Neuronal stem cell (in vitro differentiated cells): ENCODE results near the gene OAS2.

Experiments
- DNase-seq: peaks from one replicate; pipeline ENCODE4 v3.0.0-alpha.2; 2013; ENCODE audit warnings: low spot score
- H2AFZ ChIP-seq: one replicate; pipeline ENCODE4 v1.6.1; 2013; ENCODE audit warnings: mild to moderate bottlenecking, low read length, inconsistent platforms
- H2AK5ac ChIP-seq: 2 replicates; pipeline ENCODE4 v1.6.1; 2013; ENCODE audit warnings: low read depth, mild to moderate bottlenecking, inconsistent platforms, low read length, moderate library complexity, mixed read lengths
- H2BK120ac ChIP-seq: 2 replicates; pipeline ENCODE4 v1.6.1; 2013; ENCODE audit warnings: low read depth, mild to moderate bottlenecking, inconsistent platforms, low read length, moderate library complexity, mixed read lengths
- H2BK12ac ChIP-seq: one replicate; pipeline ENCODE4 v1.6.1; 2013; ENCODE audit warnings: low read length, inconsistent platforms
- H2BK15ac ChIP-seq: 2 replicates; pipeline ENCODE4 v1.6.1; 2013; ENCODE audit warnings: mild to moderate bottlenecking, low read length, inconsistent platforms, mixed read lengths
- H2BK5ac ChIP-seq: one replicate; pipeline ENCODE4 v1.6.1; 2013; ENCODE audit warnings: inconsistent platforms, mild to moderate bottlenecking, low read length, moderate library complexity
- H3K14ac ChIP-seq: one replicate; pipeline ENCODE4 v1.6.1; 2013; ENCODE audit warnings: low read length, inconsistent platforms
- H3K18ac ChIP-seq: 2 replicates; pipeline ENCODE4 v1.6.1; 2013; ENCODE audit warnings: low read length, inconsistent platforms
- H3K23ac ChIP-seq: 2 replicates; pipeline ENCODE4 v1.6.1; 2013; ENCODE audit warnings: low read depth, mild to moderate bottlenecking, mixed read lengths, low read length, inconsistent platforms; ENCODE audit not compliant: poor library complexity
- H3K27ac ChIP-seq: replicated peaks from 3 replicates; pipeline ENCODE4 v1.5.1; 2013; ENCODE audit warnings: low read length, inconsistent platforms
- H3K27me3 ChIP-seq, 3 experiments: 2 replicates each; pipeline ENCODE4 v1.6.1; 2013; ENCODE audit warnings: low read length in 3 of 3, mild to moderate bottlenecking in 2 of 3, inconsistent platforms in 1 of 3, low read depth in 1 of 3, mixed read lengths in 1 of 3, moderate library complexity in 1 of 3; ENCODE audit not compliant: control insufficient read depth in 3 of 3, insufficient read depth in 3 of 3
- H3K36me3 ChIP-seq, 2 donors: replicated peaks in 1 of 2; 2 replicates each; pipeline ENCODE4 v1.6.1; 2013; ENCODE audit warnings: low read length in 2 of 2; ENCODE audit not compliant: control insufficient read depth in 2 of 2, insufficient read depth in 2 of 2
- H3K4ac ChIP-seq: 2 replicates; pipeline ENCODE4 v1.6.1; 2013; ENCODE audit warnings: inconsistent platforms, mild to moderate bottlenecking, low read length, moderate library complexity
- H3K4me1 ChIP-seq, 2 donors: 1 replicate in 1 of 2; 2 replicates in 1 of 2; pipeline ENCODE4 v1.6.1; 2013; ENCODE audit warnings: low read length in 2 of 2, low read depth in 1 of 2; ENCODE audit not compliant: control insufficient read depth in 2 of 2, insufficient read depth in 1 of 2
- H3K4me2 ChIP-seq: one replicate; pipeline ENCODE4 v1.6.1; 2013; ENCODE audit warnings: mild to moderate bottlenecking, low read length, inconsistent platforms; ENCODE audit not compliant: insufficient read depth, poor library complexity, severe bottlenecking
- H3K4me3 ChIP-seq, 2 donors: 2 replicates each; pipeline ENCODE4 v1.5.1; 2013; ENCODE audit warnings: low read length in 2 of 2, mild to moderate bottlenecking in 2 of 2, inconsistent platforms in 1 of 2, moderate library complexity in 1 of 2
- H3K79me1 ChIP-seq: one replicate; pipeline ENCODE4 v1.6.1; 2013; ENCODE audit warnings: low read depth, mild to moderate bottlenecking, inconsistent platforms, low read length, moderate library complexity
- H3K9ac ChIP-seq: one replicate; pipeline ENCODE4 v1.6.1; 2013; ENCODE audit warnings: mild to moderate bottlenecking, low read depth, low read length, inconsistent platforms; ENCODE audit not compliant: poor library complexity
- H3K9me3 ChIP-seq, 2 donors: replicated peaks in 1 of 2; 2 replicates each; pipeline versions ENCODE3 to v1.6.1; 2013; ENCODE audit warnings: low read length in 2 of 2, mild to moderate bottlenecking in 2 of 2, inconsistent platforms in 1 of 2, low read depth in 1 of 2, mixed read lengths in 1 of 2, moderate library complexity in 1 of 2; ENCODE audit not compliant: control insufficient read depth in 2 of 2, insufficient read depth in 1 of 2
- H4K8ac ChIP-seq: one replicate; pipeline ENCODE4 v1.6.1; 2013; ENCODE audit warnings: low read depth, mild to moderate bottlenecking, inconsistent platforms, low read length, moderate library complexity
- H4K91ac ChIP-seq: one replicate; pipeline ENCODE4 v1.6.1; 2013; ENCODE audit warnings: low read length, low read depth, mild to moderate bottlenecking, inconsistent platforms; ENCODE audit not compliant: poor library complexity
- WGBS, 2 donors: extraction: QIAGEN DNeasy Blood & Tissue Kit; methylation state at CpG; one replicate each; pipeline ENCODE4 v1.1.7; 2013; ENCODE audit warnings: missing lambda C conversion rate in 2 of 2, mixed read lengths in 1 of 2; ENCODE audit not compliant: insufficient read length in 2 of 2, insufficient replicate concordance in 1 of 2; ENCODE audit errors: extremely low coverage in 2 of 2; 5-methylcytosine and 5-hydroxymethylcytosine counted together

Gene OAS2

DNA sequence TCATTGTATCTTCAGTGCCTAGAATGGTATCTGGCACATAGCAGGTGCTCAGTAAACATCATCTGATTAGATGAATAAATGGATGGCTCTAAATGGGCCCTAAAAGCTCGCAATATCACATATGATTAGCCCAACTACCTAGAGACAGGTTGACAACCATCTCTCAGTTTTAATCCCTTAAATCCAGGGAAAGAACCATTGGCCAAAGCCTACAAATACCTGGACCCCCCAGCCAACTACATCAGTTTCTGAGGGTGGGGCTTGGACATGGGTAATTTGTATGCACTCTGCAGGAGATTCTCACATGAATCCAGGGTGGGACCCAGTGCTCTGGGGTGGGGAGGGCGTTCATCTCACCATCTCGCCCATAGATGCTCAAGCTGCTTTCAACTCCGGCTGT is 73.4 kb downstream of the OAS2 start:
- no peak overlapping the region for H4K91ac ChIP-seq
- H2AFZ ChIP-seq = no peak overlapping the region
- no peaks in the 10 kb centered on the region for H3K79me1 ChIP-seq
- no peak overlapping the region for H2BK15ac ChIP-seq
- H2AK5ac ChIP-seq = no peak overlapping the region
- no peak overlapping the region for H2BK12ac ChIP-seq
- no peak overlapping the region for H3K14ac ChIP-seq
- no peak overlapping the region for H2BK5ac ChIP-seq
- H3K4me3 ChIP-seq = no peak overlapping the region
- no peak overlapping the region for H4K8ac ChIP-seq
- H2BK120ac ChIP-seq = no peak overlapping the region
- peaks cover 0 to 35% (median 17%) of the 10 kb centered on the region in 3 experiments for H3K27me3 ChIP-seq
- H3K9ac ChIP-seq = no peak overlapping the region
- H3K4ac ChIP-seq = no peak overlapping the region
- H3K4me1 ChIP-seq = peaks cover 0 to 1% of the 10 kb centered on the region in 2 donors
- no peak overlapping the region for H3K27ac ChIP-seq
- no CpG with 5 or more reads among the region's 4 CpGs for WGBS, 2 donors
- H3K18ac ChIP-seq = no peak overlapping the region
- H3K4me2 ChIP-seq = no peak overlapping the region
- H3K36me3 ChIP-seq = no peaks in the 10 kb centered on the region
- no peak for DNase-seq
- H3K23ac ChIP-seq = no peak overlapping the region
- H3K9me3 ChIP-seq = no peaks in the 10 kb centered on the region

DNA sequence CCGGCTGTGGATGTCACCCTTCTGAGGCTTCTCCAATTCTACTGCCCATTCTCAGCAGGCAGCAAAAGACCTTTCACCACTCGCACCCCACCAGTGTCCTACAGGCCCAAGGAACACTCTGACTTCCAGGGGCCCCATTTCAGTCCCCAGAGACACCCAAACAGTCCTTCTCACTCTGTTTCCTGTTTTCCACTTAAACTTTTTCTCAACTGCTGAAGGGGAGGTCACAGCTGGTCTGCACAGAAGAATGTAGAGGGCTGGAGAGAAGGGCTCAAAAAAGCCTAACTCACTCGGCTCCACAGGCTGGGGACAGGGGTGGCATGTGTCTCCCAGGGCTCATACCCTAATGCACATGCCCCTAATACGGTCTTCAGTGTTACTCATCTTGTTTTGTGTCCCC is 74.0 kb downstream of the OAS2 start:
- H2AK5ac ChIP-seq = no peak overlapping the region
- H3K9ac ChIP-seq = peak overlapping the region; percentile 55
- no peak overlapping the region for H3K4me3 ChIP-seq
- WGBS, 2 donors = no CpG with 5 or more reads among the region's 4 CpGs
- no peaks in the 10 kb centered on the region for H3K36me3 ChIP-seq
- H2AFZ ChIP-seq = no peak overlapping the region
- no peak overlapping the region for H2BK120ac ChIP-seq
- no peak overlapping the region for H2BK5ac ChIP-seq
- peak overlapping the region; percentile 18 for H3K18ac ChIP-seq
- H4K8ac ChIP-seq = no peak overlapping the region
- H3K4ac ChIP-seq = no peak overlapping the region
- no peak overlapping the region for H3K27ac ChIP-seq
- H3K4me1 ChIP-seq = peaks cover 0 to 1% of the 10 kb centered on the region in 2 donors
- no peak overlapping the region for H3K14ac ChIP-seq
- H3K27me3 ChIP-seq = peaks cover 0 to 40% (median 17%) of the 10 kb centered on the region in 3 experiments
- H2BK15ac ChIP-seq = no peak overlapping the region
- H3K9me3 ChIP-seq = no peaks in the 10 kb centered on the region
- no peak overlapping the region for H2BK12ac ChIP-seq
- no peak overlapping the region for H3K4me2 ChIP-seq
- H3K79me1 ChIP-seq = no peaks in the 10 kb centered on the region
- no peak overlapping the region for H3K23ac ChIP-seq
- DNase-seq = no peak
- H4K91ac ChIP-seq = no peak overlapping the region

- Histone ChIP-seq H3K36me3 (peaks cover 0 to 2% of the 10 kb centered on the region in 2 donors), H2BK15ac (no peak overlapping the region), H3K9ac (no peak overlapping the region), H3K27me3 (peaks cover 0 to 59% (median 17%) of the 10 kb centered on the region in 3 experiments), H3K4me1 (no peaks in the 10 kb centered on the region), H2BK12ac (no peak overlapping the region), H3K14ac (no peak overlapping the region), H3K18ac (no peak overlapping the region), H3K4me2 (no peak overlapping the region), H2BK120ac (no peak overlapping the region), H2AK5ac (no peak overlapping the region), H2BK5ac (no peak overlapping the region), H2AFZ (no peak overlapping the region), H3K4me3 (no peak overlapping the region), H3K4ac (no peak overlapping the region), H3K27ac (no peak overlapping the region), H3K23ac (no peak overlapping the region), H3K79me1 (peaks cover 2% of the 10 kb centered on the region), H4K8ac (no peak overlapping the region), H3K9me3 (no peaks in the 10 kb centered on the region), H4K91ac (no peak overlapping the region)
- WGBS, 2 donors = no CpG with 5 or more reads among the region's 4 CpGs
- DNase-seq = no peak
Observed at GRCh38 chr12:113054948-113055486, 76.7 kb downstream of the OAS2 start.

GRCh38 chr12:113055594-113056380 is 77.5 kb downstream of the OAS2 start:
- H3K4me2 ChIP-seq = no peak overlapping the region

More at GRCh38 chr12:113055594-113056380, 77.5 kb downstream of the OAS2 start:
- Histone ChIP-seq H3K14ac (peak overlapping the region; percentile 40), H3K9me3 (no peaks in the 10 kb centered on the region), H2BK120ac (peak overlapping the region; percentile 11), H3K23ac (no peak overlapping the region), H2BK15ac (peak overlapping the region; percentile 9), H2AFZ (peak overlapping the region; percentile 90), H3K4me3 (peak overlapping the region in 1 of 2 donors; percentile 47), H4K8ac (no peak overlapping the region), H3K4me1 (no peaks in the 10 kb centered on the region), H3K36me3 (peaks cover 0 to 2% of the 10 kb centered on the region in 2 donors), H3K4ac (no peak overlapping the region), H3K18ac (peak overlapping the region; percentile 79), H2BK5ac (no peak overlapping the region), H3K27ac (no peak overlapping the region), H3K9ac (no peak overlapping the region), H3K27me3 (peaks cover 0 to 66% (median 15%) of the 10 kb centered on the region in 3 experiments), H2BK12ac (no peak overlapping the region), H2AK5ac (peak overlapping the region; percentile 47), H3K79me1 (peaks cover 2% of the 10 kb centered on the region), H4K91ac (no peak overlapping the region)
- no CpG with 5 or more reads among the region's 13 CpGs for WGBS, 2 donors
- DNase-seq = no peak
